Measurements from ENCODE around the gene PLA2G6. TPM values are rescaled to one million over a fixed set of nuclear protein-coding genes. Genes with fewer than 3 reads are reported as not detected.

PLA2G6 gene
- total and polyA plus RNA-seq, 9 donors: 16.4 to 68.4 (median 39.4) TPM

DNA sequence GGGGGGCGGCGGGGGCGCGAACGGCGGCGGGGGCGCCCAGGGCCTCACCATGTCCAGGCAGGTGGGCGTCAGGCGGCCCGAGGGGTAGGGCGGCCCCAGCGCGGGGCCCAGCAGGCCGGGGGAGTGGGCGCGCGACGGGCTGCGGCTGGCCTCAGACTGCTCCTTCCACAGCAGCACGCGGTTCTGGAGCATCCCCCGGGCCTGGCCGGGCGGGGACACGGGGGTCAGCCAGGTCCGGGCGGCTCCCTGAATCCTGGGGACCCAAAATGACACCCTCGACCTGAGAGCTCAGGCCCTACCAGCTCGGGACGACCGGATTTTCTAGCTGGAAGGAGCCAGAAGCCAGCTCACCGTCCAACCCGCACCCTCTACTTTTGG is 92.2 kb downstream of the PLA2G6 start:
- Histone ChIP-seq H3K27ac (no peak overlapping the region), H3K4me3 (no peak overlapping the region), H3K27me3 (no peaks in the 10 kb centered on the region), H3K36me3 (no peaks in the 10 kb centered on the region), H3K4me1 (ENCODE audit: insufficient read depth) (peaks cover 1% of the 10 kb centered on the region), H3K9me3 (no peaks in the 10 kb centered on the region)
- DNase-seq: no peak
- TF ChIP-seq, protein P1, sequence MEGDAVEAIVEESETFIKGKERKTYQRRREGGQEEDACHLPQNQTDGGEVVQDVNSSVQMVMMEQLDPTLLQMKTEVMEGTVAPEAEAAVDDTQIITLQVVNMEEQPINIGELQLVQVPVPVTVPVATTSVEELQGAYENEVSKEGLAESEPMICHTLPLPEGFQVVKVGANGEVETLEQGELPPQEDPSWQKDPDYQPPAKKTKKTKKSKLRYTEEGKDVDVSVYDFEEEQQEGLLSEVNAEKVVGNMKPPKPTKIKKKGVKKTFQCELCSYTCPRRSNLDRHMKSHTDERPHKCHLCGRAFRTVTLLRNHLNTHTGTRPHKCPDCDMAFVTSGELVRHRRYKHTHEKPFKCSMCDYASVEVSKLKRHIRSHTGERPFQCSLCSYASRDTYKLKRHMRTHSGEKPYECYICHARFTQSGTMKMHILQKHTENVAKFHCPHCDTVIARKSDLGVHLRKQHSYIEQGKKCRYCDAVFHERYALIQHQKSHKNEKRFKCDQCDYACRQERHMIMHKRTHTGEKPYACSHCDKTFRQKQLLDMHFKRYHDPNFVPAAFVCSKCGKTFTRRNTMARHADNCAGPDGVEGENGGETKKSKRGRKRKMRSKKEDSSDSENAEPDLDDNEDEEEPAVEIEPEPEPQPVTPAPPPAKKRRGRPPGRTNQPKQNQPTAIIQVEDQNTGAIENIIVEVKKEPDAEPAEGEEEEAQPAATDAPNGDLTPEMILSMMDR (IDR thresholded peaks at IDR 0.05): no peak
- TF ChIP-seq POLR2A (IDR thresholded peaks at IDR 0.05) (no peak), EP300 (IDR thresholded peaks at IDR 0.05) (no peak)
- WGBS, 3 donors: 10 to 29% (median 10%) methylated on average over 25 to 34 of the region's 34 CpGs
- intact Hi-C loops (cut with DNase I): no loop called here

DNA sequence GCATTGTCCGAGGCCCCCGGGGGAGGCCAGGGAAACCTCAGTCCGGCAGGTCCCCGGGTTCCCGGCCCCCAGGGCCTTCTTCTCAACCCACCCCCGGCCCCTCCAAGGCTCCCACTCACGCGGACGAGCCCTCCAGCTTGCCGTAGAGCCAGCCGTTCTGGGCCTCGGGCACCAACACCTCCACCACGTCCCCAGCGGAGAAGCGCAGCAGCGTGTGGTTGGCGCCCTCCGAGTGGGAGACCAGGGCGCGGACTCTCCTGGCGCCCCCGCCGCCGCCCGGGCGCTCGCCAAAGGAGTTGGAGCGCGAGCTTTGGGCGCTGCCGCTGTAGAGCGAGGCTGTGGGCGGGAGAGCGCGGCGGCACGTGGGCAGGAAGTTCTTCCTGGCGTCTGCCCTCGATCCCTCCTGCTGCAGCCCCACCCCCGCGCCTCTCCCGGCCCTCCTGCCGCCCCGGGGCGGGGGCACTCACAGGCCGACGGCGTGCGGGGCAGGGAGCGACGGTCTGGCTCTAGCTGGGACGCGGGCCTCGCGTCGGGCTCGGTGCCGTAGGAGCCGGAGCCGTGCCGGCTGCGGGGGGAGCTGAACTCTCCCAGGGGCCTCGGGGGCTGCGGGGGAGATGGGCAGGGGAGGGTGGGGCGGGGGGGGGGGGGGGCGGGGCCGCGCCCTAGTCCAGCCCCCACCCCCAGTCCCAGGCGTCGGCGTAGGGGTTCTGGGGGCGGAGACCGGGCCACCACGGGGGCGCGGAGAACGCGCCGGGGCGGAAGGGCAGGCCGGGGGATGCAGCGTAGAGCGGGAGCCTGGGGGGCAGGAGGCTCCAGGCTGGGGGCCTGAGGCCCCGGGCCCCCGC is 92.8 kb downstream of the PLA2G6 start:
- Histone ChIP-seq H3K9me3 (no peaks in the 10 kb centered on the region), H3K27me3 (no peaks in the 10 kb centered on the region), H3K27ac (no peak overlapping the region), H3K36me3 (no peaks in the 10 kb centered on the region), H3K4me1 (ENCODE audit: insufficient read depth) (peaks cover 1% of the 10 kb centered on the region), H3K4me3 (no peak overlapping the region)
- WGBS, 3 donors: 5 to 16% (median 10%) methylated on average over 27 to 83 of the region's 85 CpGs
- intact Hi-C loops (cut with DNase I): no loop called here
- no peak for TF ChIP-seq EP300 (IDR thresholded peaks at IDR 0.05)
- TF ChIP-seq POLR2A (IDR thresholded peaks at IDR 0.05): no peak
- TF ChIP-seq, protein P1 (IDR thresholded peaks at IDR 0.05): no peak
- no peak for DNase-seq

DNA sequence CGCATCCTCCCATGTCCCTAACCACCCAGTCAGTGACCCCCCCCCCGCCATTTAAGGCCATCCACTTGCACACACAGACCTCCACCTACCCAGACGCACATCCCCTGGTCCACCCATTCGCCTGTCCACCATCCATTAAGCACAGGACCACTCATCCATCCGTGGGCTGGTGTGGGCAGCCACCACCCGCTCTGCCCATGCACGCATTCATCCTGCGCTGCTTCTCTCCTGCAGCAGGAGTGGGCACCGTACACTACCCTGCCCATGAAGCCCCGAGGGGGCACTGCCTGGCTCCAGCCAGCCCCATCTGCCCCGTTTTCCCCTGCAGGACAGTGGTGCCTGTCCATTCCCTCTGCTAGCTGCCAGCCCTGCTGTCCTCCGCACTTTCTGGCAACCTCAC is 93.8 kb downstream of the PLA2G6 start:
- no peak overlapping the region for H3K4me3 ChIP-seq
- TF ChIP-seq POLR2A (IDR thresholded peaks at IDR 0.05): no peak
- H3K4me1 ChIP-seq (ENCODE audit: insufficient read depth): peaks cover 1% of the 10 kb centered on the region
- DNase-seq: peak in 1 of 5 donors; percentile 13
- H3K27me3 ChIP-seq: no peaks in the 10 kb centered on the region
- WGBS, 3 donors: 67 to 77% (median 70%) methylated on average over 12 of the region's 12 CpGs
- no peaks in the 10 kb centered on the region for H3K36me3 ChIP-seq
- no peak overlapping the region for H3K27ac ChIP-seq
- intact Hi-C loops (cut with DNase I): no loop called here
- H3K9me3 ChIP-seq: no peaks in the 10 kb centered on the region

DNA sequence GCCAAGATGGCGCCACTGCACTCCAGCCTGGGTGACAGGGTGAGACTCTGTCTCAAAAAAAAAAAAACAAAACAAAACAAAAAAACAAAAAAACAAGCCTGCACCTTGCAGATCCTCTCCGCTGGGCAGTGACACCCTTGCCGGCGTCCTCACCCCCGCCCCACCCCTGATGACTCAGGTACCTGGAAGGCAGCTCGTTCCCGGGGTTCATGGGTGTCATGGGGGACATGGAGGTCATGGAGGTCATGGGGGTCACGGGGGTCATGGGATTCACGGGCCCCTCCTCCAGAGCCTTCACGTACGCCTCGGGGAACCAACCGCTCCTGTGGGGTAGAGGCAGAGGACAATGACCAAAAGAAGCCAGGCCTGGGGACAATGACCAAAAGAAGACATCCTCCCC is 94.7 kb downstream of the PLA2G6 start:
- H3K27me3 ChIP-seq: no peaks in the 10 kb centered on the region
- peaks cover 1% of the 10 kb centered on the region for H3K4me1 ChIP-seq (ENCODE audit: insufficient read depth)
- H3K4me3 ChIP-seq: no peak overlapping the region
- 81 to 88% (median 82%) methylated on average over 13 of the region's 13 CpGs for WGBS, 3 donors
- intact Hi-C loops (cut with DNase I): no loop called here
- TF ChIP-seq POLR2A (IDR thresholded peaks at IDR 0.05) (no peak), EP300 (IDR thresholded peaks at IDR 0.05) (no peak)
- TF ChIP-seq, protein P1 (IDR thresholded peaks at IDR 0.05): no peak
- DNase-seq: peak in 1 of 5 donors; percentile 36
- no peaks in the 10 kb centered on the region for H3K9me3 ChIP-seq
- no peaks in the 10 kb centered on the region for H3K36me3 ChIP-seq
- H3K27ac ChIP-seq: no peak overlapping the region

All from ovary (tissue), 9 donors.